ENCODE results near the gene RPL37A.

Gene RPL37A

GRCh38 chr2:216498379-216499352, at the start of gene RPL37A:
RPL37A (plus strand) TSS chr2:216498844; CDS start chr2:216498875, 31 bp downstream.
- H3K4me1 ChIP-seq (ENCODE audit: insufficient read depth, low read length): peaks cover 36% of the 10 kb centered on the region
- H3K9me3 ChIP-seq (ENCODE audit: insufficient read depth, low read length, severe bottlenecking): no peaks in the 10 kb centered on the region
- DNase-seq (peak; percentile 93), ATAC-seq (ENCODE audit: insufficient read depth, low read depth) (peak; percentile 94)
- H3K4me2 ChIP-seq (ENCODE audit: insufficient read depth, low read length): peak within 1 kb of the TSS; percentile 77
- H3K27ac ChIP-seq (ENCODE audit: low read length): peak within 1 kb of the TSS; percentile 71
- H4K20me1 ChIP-seq (ENCODE audit: insufficient read depth, low read length): peaks cover 45% of the 10 kb centered on the region
- peak within 1 kb of the TSS; percentile 78 for H3K9ac ChIP-seq (ENCODE audit: low read depth, low read length)
- peaks cover 49% of the 10 kb centered on the region for H3K36me3 ChIP-seq (ENCODE audit: insufficient read depth, low read length)
- H2AFZ ChIP-seq (ENCODE audit: low read depth, low read length): peak within 1 kb of the TSS; percentile 78
- H3K27me3 ChIP-seq (ENCODE audit: insufficient read depth, low read length, poor library complexity): no peaks in the 10 kb centered on the region
- peak; percentile 6 for TF ChIP-seq CTCF (IDR thresholded peaks at IDR 0.05; ENCODE audit: borderline replicate concordance, extremely low read depth, low read length, poor library complexity, severe bottlenecking)
- TF ChIP-seq EZH2 (IDR thresholded peaks at IDR 0.05; ENCODE audit: borderline replicate concordance, low read depth, low read length, severe bottlenecking): no peak
- H3K4me3 ChIP-seq (ENCODE audit: low read depth in 1 of 2, low read length in 2 of 2): peak within 1 kb of the TSS; percentile 67 to 70
- H3K79me2 ChIP-seq (ENCODE audit: insufficient read depth, low read length): peaks cover 56% of the 10 kb centered on the region

- no peak overlapping the region for H3K4me3 ChIP-seq (ENCODE audit: low read depth in 1 of 2, low read length in 2 of 2)
- ATAC-seq (ENCODE audit: insufficient read depth, low read depth) (no peak), DNase-seq (no peak)
- no peak overlapping the region for H3K27ac ChIP-seq (ENCODE audit: low read length)
- H3K79me2 ChIP-seq (ENCODE audit: insufficient read depth, low read length): no peaks in the 10 kb centered on the region
- H3K27me3 ChIP-seq (ENCODE audit: insufficient read depth, low read length, poor library complexity): no peaks in the 10 kb centered on the region
- no peak overlapping the region for H2AFZ ChIP-seq (ENCODE audit: low read depth, low read length)
- H4K20me1 ChIP-seq (ENCODE audit: insufficient read depth, low read length): no peaks in the 10 kb centered on the region
- TF ChIP-seq CTCF (IDR thresholded peaks at IDR 0.05; ENCODE audit: borderline replicate concordance, extremely low read depth, low read length, poor library complexity, severe bottlenecking): no peak
- no peak for TF ChIP-seq EZH2 (IDR thresholded peaks at IDR 0.05; ENCODE audit: borderline replicate concordance, low read depth, low read length, severe bottlenecking)
- peaks cover 91% of the 10 kb centered on the region for H3K36me3 ChIP-seq (ENCODE audit: insufficient read depth, low read length)
- H3K9me3 ChIP-seq (ENCODE audit: insufficient read depth, low read length, severe bottlenecking): no peaks in the 10 kb centered on the region
- H3K9ac ChIP-seq (ENCODE audit: low read depth, low read length): no peak overlapping the region
- H3K4me1 ChIP-seq (ENCODE audit: insufficient read depth, low read length): no peaks in the 10 kb centered on the region
- no peak overlapping the region for H3K4me2 ChIP-seq (ENCODE audit: insufficient read depth, low read length)
Observed at GRCh38 chr2:216450346-216450745, 48.3 kb upstream of the RPL37A start.

GRCh38 chr2:216450784-216451183, 47.9 kb upstream of the RPL37A start:
- H3K9ac ChIP-seq (ENCODE audit: low read depth, low read length): no peak overlapping the region
- H3K36me3 ChIP-seq (ENCODE audit: insufficient read depth, low read length): peaks cover 88% of the 10 kb centered on the region
- no peak overlapping the region for H3K4me2 ChIP-seq (ENCODE audit: insufficient read depth, low read length)
- no peaks in the 10 kb centered on the region for H3K79me2 ChIP-seq (ENCODE audit: insufficient read depth, low read length)
- H3K27me3 ChIP-seq (ENCODE audit: insufficient read depth, low read length, poor library complexity): no peaks in the 10 kb centered on the region
- no peaks in the 10 kb centered on the region for H3K4me1 ChIP-seq (ENCODE audit: insufficient read depth, low read length)
- ATAC-seq (ENCODE audit: insufficient read depth, low read depth): no peak
- no peak for DNase-seq
- H3K27ac ChIP-seq (ENCODE audit: low read length): no peak overlapping the region
- no peaks in the 10 kb centered on the region for H4K20me1 ChIP-seq (ENCODE audit: insufficient read depth, low read length)
- H3K9me3 ChIP-seq (ENCODE audit: insufficient read depth, low read length, severe bottlenecking): no peaks in the 10 kb centered on the region
- no peak for TF ChIP-seq CTCF (IDR thresholded peaks at IDR 0.05; ENCODE audit: borderline replicate concordance, extremely low read depth, low read length, poor library complexity, severe bottlenecking)
- no peak for TF ChIP-seq EZH2 (IDR thresholded peaks at IDR 0.05; ENCODE audit: borderline replicate concordance, low read depth, low read length, severe bottlenecking)
- H3K4me3 ChIP-seq (ENCODE audit: low read depth in 1 of 2, low read length in 2 of 2): no peak overlapping the region
- H2AFZ ChIP-seq (ENCODE audit: low read depth, low read length): no peak overlapping the region
